ENCODE results near the gene CLEC12A. TPM values are rescaled to one million over a fixed set of nuclear protein-coding genes. Genes with fewer than 3 reads are reported as not detected.

CLEC12A gene
- total RNA-seq, 1 donor, result 33.7 TPM

Other genes with a start within 250 kb of the CLEC12A start
- 4.4 TPM for gene CLECL1, start 238.3 kb upstream of the CLEC12A start, total RNA-seq
- 2,627 TPM for gene CD69, start 210.5 kb upstream of the CLEC12A start, total RNA-seq
- 27.0 TPM for gene KLRF1, start 143.9 kb upstream of the CLEC12A start, total RNA-seq
- 248 TPM for gene CLEC2B, start 102.1 kb upstream of the CLEC12A start, total RNA-seq
- gene KLRF2, start 89.9 kb upstream of the CLEC12A start, total RNA-seq, result not detected
- gene CLEC2A, start 39.0 kb upstream of the CLEC12A start, total RNA-seq, result not detected
- gene CLEC1B, start 27.7 kb downstream of the CLEC12A start, total RNA-seq, result 14.2 TPM
- 1.9 TPM for gene CLEC12B, start 39.2 kb downstream of the CLEC12A start, total RNA-seq
- gene CLEC9A, start 59.3 kb downstream of the CLEC12A start, total RNA-seq, result 0.42 TPM
- gene CLEC1A, start 127.6 kb downstream of the CLEC12A start, total RNA-seq, result 0.10 TPM
- gene CLEC7A, start 158.8 kb downstream of the CLEC12A start, total RNA-seq, result 177 TPM
- gene OLR1, start 200.7 kb downstream of the CLEC12A start, total RNA-seq, result 104 TPM
- 1.4 TPM for gene TMEM52B, start 207.6 kb downstream of the CLEC12A start, total RNA-seq
- gene GABARAPL1, start 241.5 kb downstream of the CLEC12A start, total RNA-seq, result 155 TPM